OCI-LY1 (cell line): ENCODE data around the gene NCCRP1.

ENCODE experiments used
- H2AFZ ChIP-seq: fragments of 200-600 bp; sonication (generic), shearing (Covaris generic); 2 replicates; pipeline ENCODE4 v1.6.0; 2014; ENCODE audit warnings: antibody characterized with exemption, mild to moderate bottlenecking, low read length
- H3F3A ChIP-seq: fragments of 200-600 bp; sonication (generic), shearing (Covaris generic); 2 replicates; pipeline ENCODE4 v1.6.0; 2014; ENCODE audit warnings: mild to moderate bottlenecking, antibody characterized with exemption, low read length, moderate library complexity; ENCODE audit not compliant: insufficient read depth
- H3K27ac ChIP-seq: fragments of 200-600 bp; sonication (generic); 2 replicates; pipeline ENCODE4 v1.5.1; 2014; ENCODE audit warnings: low read length, mixed run types, mild to moderate bottlenecking, low read depth; ENCODE audit not compliant: poor library complexity, severe bottlenecking
- H3K27me3 ChIP-seq: fragments of 200-600 bp; sonication (generic); 2 replicates; pipeline ENCODE4 v1.6.0; 2014; ENCODE audit warnings: antibody characterized with exemption, mild to moderate bottlenecking, low read length, moderate library complexity; ENCODE audit not compliant: insufficient read depth
- H3K36me3 ChIP-seq: fragments of 200-600 bp; sonication (generic); 2 replicates; pipeline ENCODE4 v1.6.1; 2014; ENCODE audit warnings: mild to moderate bottlenecking, antibody characterized with exemption, low read length, moderate library complexity, mixed read lengths; ENCODE audit not compliant: insufficient read depth
- H3K4me1 ChIP-seq: fragments of 200-600 bp; sonication (generic); 2 replicates; pipeline ENCODE4 v1.5.1; 2014; ENCODE audit warnings: mild to moderate bottlenecking, low read length, moderate library complexity; ENCODE audit not compliant: insufficient read depth, severe bottlenecking
- H3K4me2 ChIP-seq: fragments of 200-600 bp; sonication (generic), shearing (Covaris generic); 2 replicates; pipeline ENCODE4 v1.6.1; 2014; ENCODE audit warnings: low read length
- H3K4me3 ChIP-seq: fragments of 200-600 bp; sonication (generic); 2 replicates; pipeline ENCODE4 v1.5.1; 2014; ENCODE audit warnings: low read length, low read depth, mild to moderate bottlenecking, mixed read lengths; ENCODE audit not compliant: poor library complexity, severe bottlenecking
- H3K79me2 ChIP-seq: fragments of 200-600 bp; shearing (Covaris generic); 2 replicates; pipeline ENCODE4 v1.6.1; 2016; ENCODE audit warnings: mixed run types, low read length, mixed read lengths; ENCODE audit not compliant: insufficient read depth
- H3K9ac ChIP-seq: fragments of 200-600 bp; sonication (generic), shearing (Covaris generic); 2 replicates; pipeline ENCODE4 v1.6.1; 2014; ENCODE audit warnings: mild to moderate bottlenecking, low read length, mixed read lengths
- H3K9me2 ChIP-seq: fragments of 200-600 bp; sonication (generic), shearing (Covaris generic); 2 replicates; pipeline ENCODE4 v1.6.1; 2014; ENCODE audit warnings: low read depth, mild to moderate bottlenecking, low read length, mixed read lengths
- H3K9me3 ChIP-seq: fragments of 200-600 bp; shearing (Covaris generic); 2 replicates; pipeline ENCODE4 v1.6.1; 2014; ENCODE audit warnings: low read length, mixed read lengths
- H4K20me1 ChIP-seq: fragments of 200-600 bp; sonication (generic), shearing (Covaris generic); 2 replicates; pipeline ENCODE4 v1.6.0; 2016; ENCODE audit warnings: mild to moderate bottlenecking, low read length; ENCODE audit not compliant: insufficient read depth
- EZH2 ChIP-seq: fragments of 200-600 bp; sonication (generic), shearing (Covaris generic); IDR thresholded peaks from 2 replicates; pipeline ENCODE4 v1.8.0; 2017; ENCODE audit warnings: borderline replicate concordance, mixed run types, mild to moderate bottlenecking, antibody characterized with exemption, low read length, moderate library complexity, mixed read lengths
- TF ChIP-seq, protein P1 (sequence below): fragments of 200-600 bp; sonication (generic), shearing (Covaris generic); IDR thresholded peaks from 2 replicates; pipeline ENCODE4 v1.5.1; 2017; ENCODE audit warnings: mild to moderate bottlenecking, antibody characterized with exemption, low read length, moderate library complexity, mixed read lengths

Gene NCCRP1

DNA sequence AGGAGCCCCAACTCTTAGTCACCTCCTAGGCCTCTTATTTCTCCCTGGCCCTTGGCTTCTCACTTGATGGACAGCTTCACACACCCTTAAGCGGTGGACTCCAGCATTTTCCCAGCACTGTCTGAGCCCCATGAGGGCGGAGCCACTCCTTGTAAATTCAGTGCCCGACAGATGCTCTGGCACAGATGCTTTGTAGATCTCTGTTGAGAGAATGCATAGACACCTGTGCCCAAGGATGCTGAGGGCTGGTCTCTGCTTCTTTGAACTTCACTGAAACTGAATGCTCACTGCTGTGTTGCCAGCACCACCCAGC, 4.0 kb downstream of the NCCRP1 start:
- H3K4me3 ChIP-seq, result no peak overlapping the region
- H3K4me2 ChIP-seq, result no peak overlapping the region
- H2AFZ ChIP-seq, result no peak overlapping the region
- H4K20me1 ChIP-seq, result no peaks in the 10 kb centered on the region
- no peaks in the 10 kb centered on the region for H3K9me2 ChIP-seq
- H3K27ac ChIP-seq, result no peak overlapping the region
- TF ChIP-seq, protein P1, sequence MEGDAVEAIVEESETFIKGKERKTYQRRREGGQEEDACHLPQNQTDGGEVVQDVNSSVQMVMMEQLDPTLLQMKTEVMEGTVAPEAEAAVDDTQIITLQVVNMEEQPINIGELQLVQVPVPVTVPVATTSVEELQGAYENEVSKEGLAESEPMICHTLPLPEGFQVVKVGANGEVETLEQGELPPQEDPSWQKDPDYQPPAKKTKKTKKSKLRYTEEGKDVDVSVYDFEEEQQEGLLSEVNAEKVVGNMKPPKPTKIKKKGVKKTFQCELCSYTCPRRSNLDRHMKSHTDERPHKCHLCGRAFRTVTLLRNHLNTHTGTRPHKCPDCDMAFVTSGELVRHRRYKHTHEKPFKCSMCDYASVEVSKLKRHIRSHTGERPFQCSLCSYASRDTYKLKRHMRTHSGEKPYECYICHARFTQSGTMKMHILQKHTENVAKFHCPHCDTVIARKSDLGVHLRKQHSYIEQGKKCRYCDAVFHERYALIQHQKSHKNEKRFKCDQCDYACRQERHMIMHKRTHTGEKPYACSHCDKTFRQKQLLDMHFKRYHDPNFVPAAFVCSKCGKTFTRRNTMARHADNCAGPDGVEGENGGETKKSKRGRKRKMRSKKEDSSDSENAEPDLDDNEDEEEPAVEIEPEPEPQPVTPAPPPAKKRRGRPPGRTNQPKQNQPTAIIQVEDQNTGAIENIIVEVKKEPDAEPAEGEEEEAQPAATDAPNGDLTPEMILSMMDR, result no peak
- no peak for TF ChIP-seq EZH2
- no peaks in the 10 kb centered on the region for H3F3A ChIP-seq
- no peaks in the 10 kb centered on the region for H3K9me3 ChIP-seq
- H3K9ac ChIP-seq, result no peak overlapping the region
- no peaks in the 10 kb centered on the region for H3K79me2 ChIP-seq
- H3K36me3 ChIP-seq, result no peaks in the 10 kb centered on the region
- H3K4me1 ChIP-seq, result no peaks in the 10 kb centered on the region
- no peaks in the 10 kb centered on the region for H3K27me3 ChIP-seq

DNA sequence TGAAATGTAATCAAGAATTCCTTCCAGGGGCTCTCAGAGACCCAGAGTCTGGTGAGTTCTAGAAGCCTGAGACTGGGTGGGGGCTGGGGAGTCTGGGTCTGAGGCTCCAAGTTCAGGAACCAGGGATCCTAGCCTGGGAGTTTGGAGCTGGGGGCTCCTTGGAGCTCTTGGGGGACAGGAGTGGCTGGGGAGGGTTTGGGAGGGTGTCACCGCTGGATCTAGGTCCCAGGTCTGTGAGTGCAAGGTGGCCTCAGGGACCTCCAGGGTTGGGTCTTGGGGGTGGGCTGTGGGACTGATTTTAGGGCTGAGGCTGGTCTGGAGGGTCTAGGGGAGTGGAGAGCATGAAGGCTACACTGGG, 6.2 kb downstream of the NCCRP1 start:
- H4K20me1 ChIP-seq, result no peaks in the 10 kb centered on the region
- no peaks in the 10 kb centered on the region for H3K36me3 ChIP-seq
- no peak overlapping the region for H3K27ac ChIP-seq
- no peak for TF ChIP-seq EZH2
- TF ChIP-seq, protein P1, result no peak
- H3F3A ChIP-seq, result no peaks in the 10 kb centered on the region
- no peak overlapping the region for H2AFZ ChIP-seq
- no peak overlapping the region for H3K9ac ChIP-seq
- no peaks in the 10 kb centered on the region for H3K9me3 ChIP-seq
- H3K79me2 ChIP-seq, result no peaks in the 10 kb centered on the region
- no peaks in the 10 kb centered on the region for H3K4me1 ChIP-seq
- no peaks in the 10 kb centered on the region for H3K9me2 ChIP-seq
- no peak overlapping the region for H3K4me3 ChIP-seq
- 0 out of 2 replicates have a peak, but pooled peaks cover 5% of the 10 kb centered on the region for H3K27me3 ChIP-seq
- H3K4me2 ChIP-seq, result no peak overlapping the region

DNA sequence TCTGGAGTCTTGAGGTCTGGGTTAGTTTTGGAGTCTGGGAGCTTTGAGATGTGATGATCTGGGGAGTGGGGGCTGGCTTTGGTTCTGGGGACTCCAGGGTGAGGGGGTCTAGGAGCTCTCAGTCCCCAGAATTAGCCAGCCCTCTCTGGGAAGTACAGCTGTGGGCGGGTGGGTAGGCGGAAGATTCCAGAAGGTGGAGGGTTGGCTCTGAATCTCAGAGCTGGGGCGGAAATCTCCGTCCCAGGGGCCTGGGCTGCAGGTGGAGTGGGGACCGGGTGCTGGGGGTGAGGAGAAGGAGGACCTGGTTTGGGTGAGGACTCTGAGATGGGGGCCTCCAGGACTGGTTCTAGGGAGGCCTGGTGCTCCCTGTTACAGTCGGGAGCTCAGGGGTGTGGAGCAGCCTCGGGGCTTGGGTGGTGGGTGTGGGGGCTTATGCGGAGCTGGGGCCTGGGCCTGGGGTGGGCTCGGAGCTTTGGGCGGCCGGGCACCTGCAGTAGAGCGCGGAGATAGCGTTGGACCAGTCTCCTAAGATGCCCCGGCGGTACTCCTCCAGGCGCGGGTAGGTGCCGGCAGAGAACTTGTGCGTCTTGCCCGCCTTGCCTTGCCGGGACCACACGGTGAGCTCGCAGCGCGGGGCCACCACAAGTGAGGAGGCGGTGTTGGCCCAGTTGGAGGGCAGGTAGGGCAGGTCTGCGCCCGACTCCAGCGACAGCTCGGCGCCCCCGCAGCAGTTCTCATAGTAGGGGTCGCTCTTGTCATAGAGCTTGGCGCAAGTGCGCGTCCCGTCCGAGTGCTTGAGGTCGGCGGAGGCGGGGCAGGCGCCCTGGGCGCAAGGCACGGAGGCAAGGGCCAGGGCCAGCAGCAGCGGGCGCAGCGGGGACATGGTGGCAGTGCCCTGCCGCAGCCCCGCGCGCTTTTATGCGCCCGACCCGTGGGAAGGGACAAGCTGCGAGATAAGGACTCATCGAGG, 6.9 kb downstream of the NCCRP1 start, which contains the start of gene SYCN:
Gene SYCN (minus strand): TSS at position 892 of the 970 bp plus-strand sequence. CDS start 9 bp downstream, at position 883.
- H3K9me2 ChIP-seq, result no peaks in the 10 kb centered on the region
- 0 out of 2 replicates have a peak, but pooled peaks cover 5% of the 10 kb centered on the region for H3K27me3 ChIP-seq
- no peaks in the 10 kb centered on the region for H3K79me2 ChIP-seq
- H3K9me3 ChIP-seq, result no peaks in the 10 kb centered on the region
- H3K4me2 ChIP-seq, result no peak within 1 kb of the TSS
- H3K4me1 ChIP-seq, result no peaks in the 10 kb centered on the region
- H3F3A ChIP-seq, result no peaks in the 10 kb centered on the region
- H3K9ac ChIP-seq, result no peak within 1 kb of the TSS
- H2AFZ ChIP-seq, result no peak within 1 kb of the TSS
- no peak within 1 kb of the TSS for H3K4me3 ChIP-seq
- TF ChIP-seq EZH2, result no peak
- TF ChIP-seq, protein P1, result no peak
- no peak within 1 kb of the TSS for H3K27ac ChIP-seq
- H3K36me3 ChIP-seq, result no peaks in the 10 kb centered on the region
- H4K20me1 ChIP-seq, result no peaks in the 10 kb centered on the region
